ENCODE measurements around the gene PLK5. TPM values are rescaled to one million over a fixed set of nuclear protein-coding genes. Genes with fewer than 3 reads are reported as not detected.
"Not testable (repeated sequence)": the region's sequence is repeated elsewhere in the genome, so short reads cannot be mapped to it uniquely, and the experiment has no call there.

PLK5 gene
- total RNA-seq, 2 donors from 2014 or later = not detected

DNA sequence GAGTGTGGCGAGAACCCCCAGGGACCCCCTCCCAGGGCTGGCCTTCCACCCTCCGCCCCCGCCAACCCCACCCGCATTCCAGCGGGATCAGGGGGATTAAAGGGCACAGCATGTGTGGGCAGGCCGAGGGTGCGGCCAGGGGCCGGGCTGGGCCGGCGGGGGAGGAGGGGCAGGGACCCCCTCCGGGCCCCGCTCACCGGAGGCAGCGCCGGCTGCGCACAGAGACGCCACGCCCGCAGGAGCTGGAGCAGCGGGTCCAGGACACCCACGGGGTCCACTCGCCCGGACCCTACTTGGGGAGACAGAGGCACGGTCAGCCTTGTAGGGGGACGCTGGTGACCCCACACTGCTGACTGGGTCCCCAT lies 13.5 kb upstream of the PLK5 start:
- Mint-ChIP-seq H3K27ac (no peak overlapping the region), H3K4me3 (no peak overlapping the region), H3K9me3 (no peaks in the 10 kb centered on the region), H3K4me1 (peaks cover 4% of the 10 kb centered on the region), H3K36me3 (ENCODE audit: low read depth) (no peaks in the 10 kb centered on the region), H3K27me3 (no peaks in the 10 kb centered on the region)
- no peak for ATAC-seq (replicated peaks)

- Mint-ChIP-seq H3K4me1 (peaks cover 4% of the 10 kb centered on the region), H3K4me3 (no peak overlapping the region), H3K27me3 (no peaks in the 10 kb centered on the region), H3K9me3 (no peaks in the 10 kb centered on the region), H3K36me3 (ENCODE audit: low read depth) (no peaks in the 10 kb centered on the region), H3K27ac (no peak overlapping the region)
- no peak for ATAC-seq (replicated peaks)
Measured at GRCh38 chr19:1510807-1511206, 13.1 kb upstream of the PLK5 start.

GRCh38 chr19:1511318-1512317 lies 12.3 kb upstream of the PLK5 start:
- Mint-ChIP-seq H3K27me3 (no peaks in the 10 kb centered on the region), H3K4me3 (peak overlapping the region; percentile 74), H3K9me3 (no peaks in the 10 kb centered on the region), H3K27ac (no peak overlapping the region), H3K4me1 (no peaks in the 10 kb centered on the region), H3K36me3 (ENCODE audit: low read depth) (no peaks in the 10 kb centered on the region)
- ATAC-seq (replicated peaks) = no peak

DNA sequence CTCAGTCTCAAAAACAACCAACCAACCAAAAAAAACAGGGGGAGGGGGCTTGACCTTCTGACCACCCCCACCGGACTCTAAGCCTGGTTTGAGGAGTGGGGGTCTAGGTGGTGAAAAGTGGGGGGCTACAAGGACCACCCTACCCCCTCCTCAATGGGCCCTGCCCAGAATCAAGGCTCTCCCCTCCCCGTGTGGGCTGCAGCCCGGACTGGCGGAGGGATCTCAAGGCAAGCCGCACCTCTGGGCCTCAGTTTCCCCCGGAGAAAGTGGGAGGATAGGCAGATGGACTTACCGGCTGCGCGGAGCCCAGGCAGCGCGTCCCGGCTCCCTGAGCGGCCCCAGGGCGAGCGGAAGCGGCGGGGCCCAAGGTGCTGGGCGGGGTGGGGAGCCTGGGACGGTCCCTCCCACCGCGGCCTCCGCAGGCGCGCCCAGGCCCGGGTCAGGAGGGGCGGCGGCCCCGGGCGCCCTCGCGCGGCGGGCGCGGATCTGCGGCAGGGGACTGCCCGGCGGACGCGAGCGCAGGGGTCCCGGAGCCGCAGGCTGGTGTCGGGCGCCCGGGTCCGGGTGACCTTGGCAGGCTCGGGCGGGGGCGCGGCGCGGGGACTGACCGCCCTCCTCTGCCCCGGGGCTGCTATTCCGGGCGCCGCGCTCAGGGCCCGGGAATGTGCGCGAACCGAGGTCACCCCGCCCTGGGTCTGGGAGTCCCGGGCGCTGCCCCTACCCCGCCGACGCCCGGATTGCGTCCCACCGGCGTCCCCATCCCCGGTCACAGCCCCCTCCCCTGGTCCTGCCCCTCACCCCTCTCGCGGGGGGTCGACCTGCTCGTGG lies 11.0 kb upstream of the PLK5 start, which contains the start of gene ADAMTSL5:
Gene ADAMTSL5 (minus strand): TSS at position 349 of the 828 bp plus-strand sequence. CDS start 2,076 bp downstream, outside the sequence.
- Mint-ChIP-seq H3K4me1 (no peaks in the 10 kb centered on the region), H3K27ac (peak within 1 kb of the TSS; percentile 69), H3K27me3 (no peaks in the 10 kb centered on the region), H3K4me3 (peak within 1 kb of the TSS; percentile 74), H3K9me3 (no peaks in the 10 kb centered on the region), H3K36me3 (ENCODE audit: low read depth) (no peaks in the 10 kb centered on the region)
- ATAC-seq (replicated peaks) = peak; percentile 94

- no peaks in the 10 kb centered on the region for H3K27me3 Mint-ChIP-seq
- ATAC-seq (replicated peaks) = peak; percentile 63
- H3K9me3 Mint-ChIP-seq = no peaks in the 10 kb centered on the region
- H3K4me1 Mint-ChIP-seq = no peaks in the 10 kb centered on the region
- H3K4me3 Mint-ChIP-seq = peak overlapping the region; percentile 9
- H3K36me3 Mint-ChIP-seq (ENCODE audit: low read depth) = no peaks in the 10 kb centered on the region
- no peak overlapping the region for H3K27ac Mint-ChIP-seq
Measured at GRCh38 chr19:1513499-1514294, 10.2 kb upstream of the PLK5 start.

DNA sequence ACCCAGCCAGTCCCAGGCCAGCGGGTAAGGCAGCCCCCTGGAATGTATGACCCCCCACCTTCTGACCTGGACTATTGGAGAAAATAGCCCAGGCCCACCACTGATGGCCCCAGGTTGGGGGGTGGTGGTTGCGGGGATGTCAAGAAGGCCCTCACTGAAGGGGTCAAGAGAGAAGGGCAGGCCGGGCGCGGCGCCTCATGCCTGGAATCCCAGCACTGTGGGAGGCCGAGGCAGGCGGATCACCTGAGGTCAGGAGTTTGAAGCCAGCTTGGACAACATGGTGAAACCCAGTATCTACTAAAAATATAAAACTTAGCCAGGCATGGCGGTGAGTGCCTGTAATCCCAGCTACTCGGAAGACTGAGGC lies 9.6 kb upstream of the PLK5 start:
- no peak for ATAC-seq (replicated peaks)
- H3K36me3 Mint-ChIP-seq (ENCODE audit: low read depth) = no peaks in the 10 kb centered on the region
- no peaks in the 10 kb centered on the region for H3K9me3 Mint-ChIP-seq
- H3K27me3 Mint-ChIP-seq = no peaks in the 10 kb centered on the region
- no peak overlapping the region for H3K27ac Mint-ChIP-seq
- peak overlapping the region; percentile 9 for H3K4me3 Mint-ChIP-seq
- no peaks in the 10 kb centered on the region for H3K4me1 Mint-ChIP-seq

DNA sequence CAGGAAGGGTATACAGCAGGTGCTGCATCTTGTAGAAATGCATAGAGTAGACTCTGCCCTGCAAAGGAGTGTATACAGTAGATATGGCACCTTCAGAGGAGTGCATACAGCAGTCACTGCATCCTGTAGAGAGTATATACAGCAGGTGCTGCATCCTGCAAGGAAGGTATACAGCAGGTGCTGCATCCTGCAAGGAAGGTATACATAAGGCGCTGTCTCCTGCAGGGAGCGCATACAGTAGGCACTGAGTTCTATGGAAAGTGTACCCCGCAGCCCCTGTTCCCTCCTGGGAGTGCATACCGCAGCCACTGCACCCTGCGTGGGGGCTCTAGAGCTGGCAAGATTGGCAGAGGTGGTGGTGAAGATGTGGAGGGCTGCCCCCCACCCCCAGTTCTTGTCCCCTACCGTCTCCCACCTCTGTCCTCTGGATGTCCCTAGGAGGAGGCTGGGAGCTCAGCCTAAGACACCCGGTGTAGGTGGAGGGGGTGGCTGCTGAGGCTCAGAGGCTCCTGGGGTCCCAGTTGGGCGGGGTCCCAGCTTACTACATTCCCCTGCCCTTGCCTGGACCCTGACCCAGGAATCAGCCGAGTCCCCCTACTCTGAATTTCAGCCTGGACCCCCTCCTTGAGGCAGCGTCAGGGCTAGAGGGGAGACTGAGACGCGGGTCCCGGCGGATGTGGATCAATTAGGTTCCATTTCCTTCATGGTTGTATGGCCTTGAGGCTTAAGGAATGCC lies 8.7 kb upstream of the PLK5 start:
- H3K27me3 Mint-ChIP-seq = no peaks in the 10 kb centered on the region
- H3K36me3 Mint-ChIP-seq (ENCODE audit: low read depth) = no peaks in the 10 kb centered on the region
- no peak for ATAC-seq (replicated peaks)
- H3K27ac Mint-ChIP-seq = no peak overlapping the region
- H3K9me3 Mint-ChIP-seq = no peaks in the 10 kb centered on the region
- H3K4me3 Mint-ChIP-seq = no peak overlapping the region
- no peaks in the 10 kb centered on the region for H3K4me1 Mint-ChIP-seq

DNA sequence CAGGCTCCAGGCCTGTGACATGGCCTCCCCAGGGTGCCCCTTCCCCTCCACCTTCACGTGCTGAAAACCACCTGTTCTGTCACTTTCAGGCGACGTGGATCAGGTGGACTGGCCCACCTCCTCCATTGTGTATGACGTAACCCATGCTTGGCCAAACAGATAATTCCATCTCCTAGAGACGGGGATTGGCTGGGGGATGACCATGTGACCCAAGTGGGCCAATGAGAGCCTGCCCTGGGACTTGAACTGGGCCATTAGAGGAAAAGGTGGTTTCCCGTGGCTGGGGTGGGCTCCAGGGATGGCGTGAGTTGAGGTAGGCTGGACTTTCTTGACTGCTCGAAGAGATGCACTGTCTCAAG lies 7.5 kb upstream of the PLK5 start:
- Mint-ChIP-seq H3K9me3 (no peaks in the 10 kb centered on the region), H3K27me3 (no peaks in the 10 kb centered on the region), H3K4me3 (no peak overlapping the region), H3K27ac (no peak overlapping the region), H3K4me1 (no peaks in the 10 kb centered on the region), H3K36me3 (ENCODE audit: low read depth) (no peaks in the 10 kb centered on the region)
- no peak for ATAC-seq (replicated peaks)

DNA sequence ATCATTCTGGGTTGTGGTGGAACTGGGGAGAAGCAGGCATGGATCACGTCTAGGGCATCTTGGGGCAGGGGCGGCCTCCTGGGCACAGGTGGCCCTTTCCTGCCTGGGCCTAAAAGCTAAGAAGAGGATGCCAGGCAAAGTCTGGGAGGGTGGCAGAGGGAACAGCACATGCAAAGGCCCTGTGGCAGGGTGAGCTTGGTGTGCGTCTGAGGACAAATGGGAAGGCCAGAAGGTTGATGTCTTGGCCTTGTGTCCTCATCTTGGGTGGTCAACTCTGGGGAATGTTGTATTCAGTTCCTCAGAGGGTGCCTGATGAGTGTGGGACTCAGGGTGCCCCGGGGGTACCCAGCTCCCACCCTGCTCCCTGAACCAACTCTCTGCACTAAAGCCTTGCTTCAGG lies 5.4 kb upstream of the PLK5 start:
- H3K27me3 Mint-ChIP-seq = no peaks in the 10 kb centered on the region
- no peak overlapping the region for H3K4me3 Mint-ChIP-seq
- H3K9me3 Mint-ChIP-seq = no peaks in the 10 kb centered on the region
- no peaks in the 10 kb centered on the region for H3K4me1 Mint-ChIP-seq
- no peak overlapping the region for H3K27ac Mint-ChIP-seq
- H3K36me3 Mint-ChIP-seq (ENCODE audit: low read depth) = no peaks in the 10 kb centered on the region
- ATAC-seq (replicated peaks) = no peak

DNA sequence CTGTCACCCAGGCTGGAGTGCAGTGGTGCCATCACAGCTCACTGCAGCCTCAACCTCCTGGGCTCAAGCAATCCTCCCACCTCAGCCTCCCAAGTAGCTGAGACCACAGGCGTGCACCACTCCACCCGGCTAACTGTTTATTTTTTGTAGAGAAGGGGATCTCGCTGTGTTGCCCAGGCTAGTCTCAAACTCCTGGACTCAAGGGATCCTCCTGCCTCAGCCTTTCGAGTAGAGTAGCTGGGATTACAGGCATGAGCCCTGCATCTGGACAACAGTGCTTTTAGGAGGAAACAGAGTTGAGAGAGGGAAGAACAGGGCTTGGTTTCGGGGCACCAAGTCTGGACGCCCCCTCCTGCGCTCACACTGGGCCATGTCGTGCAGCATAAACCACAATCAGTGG lies 4.1 kb upstream of the PLK5 start:
- ATAC-seq (replicated peaks); H3K36me3 Mint-ChIP-seq (ENCODE audit: low read depth); H3K4me1 Mint-ChIP-seq; H3K9me3 Mint-ChIP-seq; H3K27me3 Mint-ChIP-seq; H3K27ac Mint-ChIP-seq; H3K4me3 Mint-ChIP-seq: not testable (repeated sequence)

- no peak for ATAC-seq (replicated peaks)
- Mint-ChIP-seq H3K27ac (no peak overlapping the region), H3K9me3 (no peaks in the 10 kb centered on the region)
Measured at GRCh38 chr19:1520203-1520780, 3.6 kb upstream of the PLK5 start.

GRCh38 chr19:1521636-1522035 lies 2.2 kb upstream of the PLK5 start:
- Mint-ChIP-seq H3K27ac (no peak overlapping the region), H3K36me3 (ENCODE audit: low read depth) (no peaks in the 10 kb centered on the region), H3K4me3 (no peak overlapping the region), H3K27me3 (peaks cover 17% of the 10 kb centered on the region), H3K4me1 (peaks cover 6% of the 10 kb centered on the region), H3K9me3 (no peaks in the 10 kb centered on the region)
- ATAC-seq (replicated peaks) = no peak

More at GRCh38 chr19:1520203-1520780, 3.6 kb upstream of the PLK5 start:
- no peaks in the 10 kb centered on the region for H3K36me3 Mint-ChIP-seq (ENCODE audit: low read depth)
- peaks cover 6% of the 10 kb centered on the region for H3K4me1 Mint-ChIP-seq
- H3K27me3 Mint-ChIP-seq = peaks cover 9% of the 10 kb centered on the region
- H3K4me3 Mint-ChIP-seq = no peak overlapping the region

- Mint-ChIP-seq H3K9me3 (no peaks in the 10 kb centered on the region), H3K4me1 (peaks cover 6% of the 10 kb centered on the region), H3K27ac (no peak overlapping the region), H3K4me3 (no peak overlapping the region), H3K36me3 (ENCODE audit: low read depth) (no peaks in the 10 kb centered on the region), H3K27me3 (peaks cover 17% of the 10 kb centered on the region)
- no peak for ATAC-seq (replicated peaks)
Measured at GRCh38 chr19:1522061-1522460, 1.8 kb upstream of the PLK5 start.

Data from activated T-helper 17 cell treated with anti-CD3 and anti-CD28 coated beads, Interleukin-2, amount 50 U/mL, for 72 hours (primary cell).